Glomerular visceral epithelial cell (primary cell): ENCODE measurements around the gene ASB13.
"Not testable (repeated sequence)": the region's sequence is repeated elsewhere in the genome, so short reads cannot be mapped to it uniquely, and the experiment has no call there.

Source experiments
- DNase-seq: peaks from one replicate; pipeline ENCODE4 v3.0.0-alpha.2; 2016; ENCODE audit errors: extremely low spot score

ASB13 gene

DNA sequence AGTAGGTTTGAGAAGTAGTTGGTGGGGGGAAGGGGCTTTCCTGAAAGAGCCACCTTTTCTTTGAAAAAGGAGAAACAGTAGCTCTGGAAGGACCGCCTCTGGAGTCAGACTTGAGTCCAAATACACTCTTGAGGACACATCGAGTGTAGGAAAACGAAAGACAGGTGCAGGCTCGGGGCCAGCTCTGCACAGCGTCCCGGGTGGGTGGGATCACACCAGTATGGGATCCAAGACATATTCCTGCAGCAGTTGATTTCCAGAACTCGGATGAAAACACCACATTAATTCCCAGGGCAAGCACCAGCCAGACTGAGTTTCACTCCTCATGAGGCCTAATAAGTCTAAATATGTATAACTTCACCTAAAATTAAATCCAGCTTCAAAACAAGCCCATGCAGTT, 61.4 kb downstream of the ASB13 start:
- DNase-seq = no peak

DNA sequence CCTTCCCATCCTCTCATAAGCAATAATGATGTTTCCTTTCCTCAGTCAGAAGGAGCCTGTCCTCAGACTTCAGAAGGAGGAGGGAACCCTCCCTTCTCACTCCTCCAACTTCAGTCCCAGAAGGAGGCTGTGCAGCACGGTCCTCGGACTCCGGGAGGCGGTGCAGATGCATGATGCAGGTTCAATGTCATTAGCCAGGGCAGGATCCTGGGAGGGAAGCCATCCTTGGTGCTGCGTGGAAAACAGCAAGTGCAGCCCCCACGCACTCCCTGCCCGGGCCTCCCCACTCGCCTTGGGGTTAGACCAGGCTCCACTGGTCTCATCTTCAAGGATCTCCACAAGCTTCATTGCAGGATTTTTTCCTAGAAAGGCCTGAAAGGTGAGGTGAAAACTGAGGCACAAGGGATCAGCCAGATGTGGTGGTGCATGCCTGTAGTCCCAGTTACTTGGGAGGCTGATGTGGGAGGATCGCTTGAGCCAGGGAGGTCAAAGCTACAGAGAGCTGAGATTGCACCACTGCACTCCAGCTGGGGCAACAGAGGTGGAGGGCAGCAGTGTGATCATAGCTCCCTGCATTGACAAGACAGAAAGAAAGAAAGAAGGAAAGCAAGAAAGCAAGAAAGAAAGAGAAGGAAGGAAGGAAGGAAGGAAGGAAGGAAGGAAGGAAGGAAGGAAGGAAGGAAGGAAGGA, 62.0 kb downstream of the ASB13 start:
- DNase-seq = no peak

- DNase-seq = no peak
Observed at GRCh38 chr10:5603848-5604170, 62.6 kb downstream of the ASB13 start.

DNA sequence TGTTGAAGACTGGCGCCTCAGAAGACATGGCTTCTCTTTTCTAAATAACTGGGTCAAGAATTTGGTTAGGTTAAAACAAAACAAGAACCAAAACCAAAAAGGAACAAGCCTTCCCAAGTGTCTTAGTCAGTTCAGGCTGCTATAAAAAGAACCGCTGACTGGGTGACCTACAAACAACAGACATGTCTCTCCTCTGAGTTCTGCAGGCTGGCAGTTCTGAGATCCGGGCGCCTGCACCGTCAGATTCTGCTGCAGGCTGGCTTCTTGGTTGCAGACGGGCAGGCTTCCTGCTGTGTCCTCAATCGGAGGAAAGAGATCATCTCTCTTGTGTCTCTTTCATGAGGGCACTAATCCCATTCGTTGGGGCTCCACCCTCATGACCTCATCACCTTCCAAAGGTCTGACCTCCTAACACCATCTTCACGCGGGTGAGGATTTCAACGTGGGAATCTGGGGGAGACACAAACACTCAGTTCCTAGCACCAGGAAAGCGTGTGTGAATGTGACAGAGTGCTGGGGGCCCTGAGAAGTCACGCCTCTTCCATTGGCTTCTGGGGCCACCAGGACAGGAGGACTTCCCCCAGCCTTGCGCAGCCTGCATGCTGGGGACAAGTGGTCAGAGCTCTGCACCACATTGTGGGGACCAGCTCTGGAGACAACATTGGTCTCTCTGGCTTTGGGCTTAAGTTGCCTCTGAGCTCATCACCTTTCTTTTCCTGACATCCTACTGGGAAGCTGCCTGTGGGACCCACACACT, 63.1 kb downstream of the ASB13 start:
- no peak for DNase-seq

GRCh38 chr10:5601826-5602495, 64.4 kb downstream of the ASB13 start:
- no peak for DNase-seq

GRCh38 chr10:5600908-5601307, 65.5 kb downstream of the ASB13 start:
- DNase-seq = no peak

- no peak for DNase-seq
Observed at GRCh38 chr10:5599613-5600520, 66.5 kb downstream of the ASB13 start.

DNA sequence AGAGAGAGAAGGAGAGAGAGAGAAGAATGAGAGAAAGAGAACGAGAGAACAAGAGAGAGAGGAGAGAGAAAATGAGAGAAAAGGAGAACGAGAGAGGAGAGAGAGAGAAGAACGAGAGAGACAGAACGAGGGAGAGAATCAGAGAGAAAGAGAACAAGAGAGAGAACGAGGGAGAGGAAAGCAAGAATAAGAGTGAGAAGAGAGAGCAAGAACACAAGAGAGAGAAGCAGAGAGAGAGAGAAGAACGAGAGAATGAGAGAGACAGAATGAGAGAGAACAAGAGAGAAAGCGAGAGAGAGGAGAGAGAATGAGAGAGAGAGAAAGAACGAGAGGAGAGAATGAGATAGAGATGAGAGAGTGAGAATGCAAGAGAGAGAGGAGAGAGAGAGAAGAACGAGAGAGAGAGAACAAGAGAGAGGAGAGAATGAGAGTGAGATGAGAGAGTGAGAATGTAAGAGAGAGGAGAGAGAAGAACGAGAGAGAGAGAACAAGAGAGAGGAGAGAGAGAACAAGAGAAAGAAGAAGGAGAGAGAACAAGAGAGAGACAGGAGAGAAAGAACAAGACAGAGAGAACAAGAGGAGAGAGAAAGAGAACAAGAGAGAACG, 68.2 kb downstream of the ASB13 start:
- DNase-seq = no peak

GRCh38 chr10:5596611-5597341, 69.6 kb downstream of the ASB13 start:
- DNase-seq = peak; percentile 64

DNA sequence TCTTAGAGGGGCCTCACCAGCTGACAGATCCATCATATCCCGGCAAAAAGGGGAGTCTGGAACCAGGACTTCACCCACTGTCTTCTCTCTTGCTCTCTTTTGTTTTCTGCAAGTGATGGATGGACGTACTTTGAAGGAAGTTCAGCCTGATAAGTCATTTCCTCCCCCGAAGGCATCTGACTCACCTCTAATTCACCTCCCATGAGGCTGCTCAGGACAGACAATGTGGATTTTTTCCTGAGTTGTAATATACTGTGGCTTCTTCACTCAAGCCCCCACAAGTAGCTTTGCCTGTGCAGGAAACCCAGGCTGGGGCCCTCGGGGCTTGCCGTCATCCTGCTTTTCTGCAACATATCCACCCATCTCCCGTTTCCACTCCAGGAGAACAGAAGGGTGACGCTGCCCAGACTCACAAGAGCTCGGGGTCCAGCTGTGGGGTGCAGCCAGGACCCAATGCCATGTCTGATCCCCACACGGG, 70.4 kb downstream of the ASB13 start:
- peak; percentile 85 for DNase-seq

- no peak for DNase-seq
Observed at GRCh38 chr10:5595591-5595990, 70.8 kb downstream of the ASB13 start.

DNA sequence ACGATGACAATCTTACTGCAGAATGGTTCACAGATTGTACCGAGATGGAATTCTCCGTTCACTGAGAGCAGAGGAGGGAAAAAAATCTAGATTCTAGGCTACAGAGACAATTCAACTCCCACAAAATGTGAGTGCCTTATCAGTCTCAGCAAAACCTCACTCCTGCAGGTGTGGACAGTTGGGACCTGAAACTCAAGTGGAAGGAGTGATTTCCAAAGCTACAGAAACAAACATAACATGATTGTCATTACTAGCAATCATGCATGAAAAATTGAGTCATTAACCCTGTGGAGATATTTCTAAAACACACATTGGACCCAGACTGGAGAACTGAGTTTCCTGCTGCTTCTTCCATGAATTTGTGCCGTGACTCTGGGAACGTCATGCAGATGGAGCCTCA, 71.3 kb downstream of the ASB13 start:
- no peak for DNase-seq

GRCh38 chr10:5594271-5595049, 71.9 kb downstream of the ASB13 start:
- DNase-seq = no peak

GRCh38 chr10:5593347-5593746, 73.0 kb downstream of the ASB13 start:
- DNase-seq = not testable (repeated sequence)

DNA sequence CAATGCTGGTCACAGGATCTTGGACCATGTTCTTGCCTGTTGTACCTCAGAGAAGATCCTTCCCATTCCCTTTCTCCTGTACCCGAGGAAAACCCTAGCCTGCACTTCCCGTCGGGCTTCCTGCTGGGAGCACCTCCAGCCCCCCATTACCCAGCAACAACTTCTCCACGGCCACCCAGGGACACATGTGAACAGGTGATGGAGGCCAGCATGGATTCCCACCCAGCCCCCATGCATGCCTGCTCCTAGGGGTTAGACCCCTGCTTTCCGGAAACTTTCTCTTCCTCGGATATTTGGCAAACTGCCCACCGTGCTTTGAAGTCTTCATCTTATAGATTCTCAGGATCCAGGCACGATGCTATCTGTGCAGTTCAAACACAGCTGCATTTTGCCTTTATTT, 74.3 kb downstream of the ASB13 start:
- DNase-seq = no peak

DNA sequence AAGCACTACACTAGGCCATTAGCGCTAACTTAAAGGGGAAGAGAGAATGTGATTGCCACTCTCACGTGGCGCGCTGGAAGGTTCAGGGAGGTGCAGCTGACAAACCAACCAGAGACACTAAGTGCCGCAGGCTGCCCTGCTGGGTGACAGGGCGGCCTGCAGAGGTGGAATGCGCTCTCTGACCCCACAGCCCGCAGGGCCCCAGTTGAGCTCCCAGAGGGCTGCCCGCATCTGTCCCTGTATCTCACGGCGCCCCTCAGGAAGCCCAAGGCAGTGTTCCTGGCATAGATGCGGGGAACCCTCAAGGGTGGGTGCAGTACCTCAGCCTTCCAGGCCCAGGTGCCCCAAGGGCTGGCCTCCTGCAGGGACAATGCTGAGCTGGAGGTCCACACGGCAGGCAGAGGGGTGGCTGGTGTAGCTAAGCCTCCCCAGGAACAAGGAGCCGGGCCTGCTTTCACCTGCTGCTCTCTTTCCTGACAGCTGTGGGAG, 75.0 kb downstream of the ASB13 start:
- no peak for DNase-seq

DNA sequence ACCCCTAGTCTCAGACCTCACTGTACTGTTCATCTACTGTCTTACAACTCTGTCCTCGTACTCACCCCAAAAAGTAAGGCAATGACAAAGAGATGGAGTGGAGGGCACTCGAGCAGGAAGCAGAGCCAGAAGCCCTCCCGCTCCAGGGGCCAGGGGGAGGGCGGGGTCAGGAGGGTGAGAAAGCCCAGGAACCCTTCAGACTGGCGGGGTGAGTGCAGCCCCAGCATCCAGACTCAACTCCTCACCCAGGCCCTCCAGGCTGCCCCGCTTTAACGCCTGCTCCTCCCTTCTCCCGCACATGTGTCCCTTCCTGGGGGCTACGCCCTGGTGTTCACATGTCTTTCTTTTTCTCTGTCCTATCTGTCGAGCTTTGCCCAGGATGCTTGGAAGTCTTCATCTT, 75.6 kb downstream of the ASB13 start:
- no peak for DNase-seq

DNA sequence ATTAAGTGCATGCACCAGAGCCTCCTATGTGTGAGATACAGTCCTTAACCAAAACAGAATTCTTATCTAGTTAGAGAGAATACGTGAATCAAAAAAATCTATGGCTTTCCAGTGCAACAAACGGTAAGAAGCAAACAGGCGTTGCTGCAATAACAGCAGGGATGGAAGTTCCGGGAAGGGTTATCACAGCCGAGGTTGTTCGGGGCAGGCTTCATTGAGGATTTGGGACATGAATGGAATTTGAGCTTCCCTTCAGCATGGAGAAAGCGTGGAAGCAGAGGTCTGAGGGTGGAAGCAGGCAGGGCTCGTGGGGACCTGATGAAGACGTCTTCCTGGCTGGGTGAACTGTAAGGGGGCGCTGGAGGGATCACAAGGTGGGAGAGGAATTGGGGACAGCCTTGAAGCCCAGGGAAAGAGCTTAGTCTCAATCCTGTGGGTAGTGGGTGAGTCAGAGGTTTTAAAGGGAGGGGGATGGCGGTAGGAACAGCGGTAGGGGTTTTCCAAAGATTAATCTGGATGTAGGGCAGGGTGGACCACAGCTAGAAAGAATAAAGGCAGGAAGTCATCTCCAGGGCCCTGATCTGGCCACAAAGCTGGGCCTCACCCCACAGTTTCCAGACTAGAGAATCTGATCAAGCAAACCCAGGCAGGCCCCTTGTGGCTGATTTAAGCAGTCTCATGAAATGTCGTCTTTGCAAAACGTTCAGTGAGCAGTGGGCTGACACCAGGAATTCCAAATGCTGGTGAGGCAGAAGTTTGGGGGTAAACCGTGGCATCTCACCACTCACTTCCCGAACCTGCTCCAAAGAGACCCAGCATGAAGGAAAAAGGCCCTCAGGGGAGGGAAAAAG, 76.5 kb downstream of the ASB13 start:
- DNase-seq = peak; percentile 88
